Testis (tissue), 2 donors: ENCODE results near the gene LHX4.

Experiments used
- POLR2A ChIP-seq: fragments of 450-650 bp; IDR thresholded peaks from one replicate; pipeline ENCODE4 v1.6.1; 2017; ENCODE audit warnings: antibody characterized with exemption, mild to moderate bottlenecking, moderate library complexity
- TF ChIP-seq, protein P1 (sequence below), 3 experiments: fragments of 450-650 bp in 2 of 3; fragments of 200-600 bp in 1 of 3; sonication (generic) in 1 of 3; IDR thresholded peaks; one replicate each; pipeline ENCODE4 v1.5.1; 2016 to 2019; ENCODE audit warnings: antibody characterized with exemption in 3 of 3, mild to moderate bottlenecking in 2 of 3, moderate library complexity in 1 of 3

DNA sequence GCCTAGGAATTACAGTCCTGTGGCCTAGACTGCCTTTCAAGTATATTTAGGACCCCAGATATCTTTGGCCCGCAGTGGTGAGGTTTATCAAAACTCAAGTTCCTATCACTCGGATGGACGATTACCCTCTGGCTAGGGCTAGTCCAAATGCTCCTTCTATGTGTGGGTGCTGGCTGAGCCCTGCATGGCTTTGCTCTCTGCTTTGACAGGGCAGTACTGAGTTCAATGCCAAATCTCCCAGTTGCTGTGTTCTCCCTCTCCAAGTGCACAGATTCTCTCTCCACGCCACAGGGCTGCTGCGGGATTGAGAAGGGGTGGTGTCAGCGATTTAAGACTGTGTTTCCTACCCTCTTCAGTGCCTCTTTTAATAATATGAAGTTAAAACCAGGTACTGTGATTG lies 97.0 kb downstream of the LHX4 start:
- TF ChIP-seq, protein P1, sequence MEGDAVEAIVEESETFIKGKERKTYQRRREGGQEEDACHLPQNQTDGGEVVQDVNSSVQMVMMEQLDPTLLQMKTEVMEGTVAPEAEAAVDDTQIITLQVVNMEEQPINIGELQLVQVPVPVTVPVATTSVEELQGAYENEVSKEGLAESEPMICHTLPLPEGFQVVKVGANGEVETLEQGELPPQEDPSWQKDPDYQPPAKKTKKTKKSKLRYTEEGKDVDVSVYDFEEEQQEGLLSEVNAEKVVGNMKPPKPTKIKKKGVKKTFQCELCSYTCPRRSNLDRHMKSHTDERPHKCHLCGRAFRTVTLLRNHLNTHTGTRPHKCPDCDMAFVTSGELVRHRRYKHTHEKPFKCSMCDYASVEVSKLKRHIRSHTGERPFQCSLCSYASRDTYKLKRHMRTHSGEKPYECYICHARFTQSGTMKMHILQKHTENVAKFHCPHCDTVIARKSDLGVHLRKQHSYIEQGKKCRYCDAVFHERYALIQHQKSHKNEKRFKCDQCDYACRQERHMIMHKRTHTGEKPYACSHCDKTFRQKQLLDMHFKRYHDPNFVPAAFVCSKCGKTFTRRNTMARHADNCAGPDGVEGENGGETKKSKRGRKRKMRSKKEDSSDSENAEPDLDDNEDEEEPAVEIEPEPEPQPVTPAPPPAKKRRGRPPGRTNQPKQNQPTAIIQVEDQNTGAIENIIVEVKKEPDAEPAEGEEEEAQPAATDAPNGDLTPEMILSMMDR (IDR thresholded peaks at IDR 0.05) = no peak
- TF ChIP-seq POLR2A = no peak
